H9 (cell line): ENCODE measurements around the gene SFN. TPM values are rescaled to one million over a fixed set of nuclear protein-coding genes. Genes with fewer than 3 reads are reported as not detected.

Experiments
- DNase-seq: peaks from one replicate; pipeline ENCODE4 v3.0.0-alpha.2; 2017
- H2AFZ ChIP-seq: one replicate; pipeline ENCODE4 v1.6.1; 2013; ENCODE audit warnings: mild to moderate bottlenecking, low read length, control low read depth, moderate library complexity
- H2AK5ac ChIP-seq: 2 replicates; pipeline ENCODE4 v1.6.1; 2013; ENCODE audit warnings: low read length, control low read depth, mixed read lengths; ENCODE audit not compliant: insufficient read length
- H2BK120ac ChIP-seq: one replicate; pipeline ENCODE4 v1.6.1; 2013; ENCODE audit warnings: low read depth, mild to moderate bottlenecking, low read length, control low read depth, inconsistent platforms; ENCODE audit not compliant: poor library complexity, severe bottlenecking
- H2BK12ac ChIP-seq: 2 replicates; pipeline ENCODE4 v1.6.1; 2013; ENCODE audit warnings: low read length, control low read depth, mixed read lengths, low read depth; ENCODE audit not compliant: insufficient read length
- H2BK15ac ChIP-seq: 2 replicates; pipeline ENCODE4 v1.6.1; 2013; ENCODE audit warnings: low read depth, low read length, control low read depth
- H2BK20ac ChIP-seq: one replicate; pipeline ENCODE4 v1.6.1; 2013; ENCODE audit warnings: low read depth, mild to moderate bottlenecking, low read length, control low read depth, inconsistent platforms; ENCODE audit not compliant: poor library complexity, severe bottlenecking
- H2BK5ac ChIP-seq: 2 replicates; pipeline ENCODE4 v1.6.1; 2013; ENCODE audit warnings: low read length, control low read depth, mixed read lengths; ENCODE audit not compliant: insufficient read length
- H3K14ac ChIP-seq: 2 replicates; pipeline ENCODE4 v1.6.1; 2013; ENCODE audit warnings: low read length, control low read depth; ENCODE audit not compliant: insufficient read depth
- H3K18ac ChIP-seq: 2 replicates; pipeline ENCODE4 v1.6.1; 2013; ENCODE audit warnings: low read depth, mild to moderate bottlenecking, mixed read lengths, low read length, control low read depth; ENCODE audit not compliant: insufficient read length
- H3K23ac ChIP-seq: 2 replicates; pipeline ENCODE4 v1.6.1; 2013; ENCODE audit warnings: low read length, control low read depth, mixed read lengths, low read depth; ENCODE audit not compliant: insufficient read length
- H3K23me2 ChIP-seq: 2 replicates; pipeline ENCODE4 v1.6.1; 2013; ENCODE audit warnings: low read depth, mild to moderate bottlenecking, mixed read lengths, low read length, control low read depth; ENCODE audit not compliant: insufficient read length, poor library complexity, severe bottlenecking
- H3K27ac ChIP-seq: 2 replicates; pipeline ENCODE4 v1.5.1; 2013; ENCODE audit warnings: low read length, control low read depth, mixed read lengths, low read depth; ENCODE audit not compliant: insufficient read length
- H3K27me3 ChIP-seq: 2 replicates; pipeline ENCODE4 v1.6.1; 2013; ENCODE audit warnings: low read length, control low read depth, inconsistent platforms; ENCODE audit not compliant: insufficient read depth
- H3K4ac ChIP-seq: 2 replicates; pipeline ENCODE4 v1.6.1; 2013; ENCODE audit warnings: low read depth, mild to moderate bottlenecking, control low read depth, inconsistent platforms, low read length, moderate library complexity
- H3K4me1 ChIP-seq: 2 replicates; pipeline ENCODE4 v1.6.1; 2013; ENCODE audit warnings: low read length, control low read depth, inconsistent platforms; ENCODE audit not compliant: insufficient read depth
- H3K4me2 ChIP-seq: 2 replicates; pipeline ENCODE4 v1.6.1; 2013; ENCODE audit warnings: low read length, control low read depth, mixed read lengths; ENCODE audit not compliant: insufficient read length, insufficient read depth
- H3K56ac ChIP-seq: 2 replicates; pipeline ENCODE4 v1.6.1; 2013; ENCODE audit warnings: low read depth, mild to moderate bottlenecking, mixed read lengths, low read length, control low read depth; ENCODE audit not compliant: insufficient read length
- H3K79me1 ChIP-seq: 2 replicates; pipeline ENCODE4 v1.6.1; 2013; ENCODE audit warnings: low read depth, mild to moderate bottlenecking, moderate library complexity, low read length, control low read depth, inconsistent platforms; ENCODE audit not compliant: insufficient read depth, poor library complexity, severe bottlenecking
- H3K79me2 ChIP-seq: 2 replicates; pipeline ENCODE4 v1.6.1; 2013; ENCODE audit warnings: low read length, control low read depth, inconsistent platforms; ENCODE audit not compliant: insufficient read depth
- H3K9ac ChIP-seq: 2 replicates; pipeline ENCODE4 v1.6.1; 2013; ENCODE audit warnings: low read length, control low read depth, mixed read lengths; ENCODE audit not compliant: insufficient read length; ENCODE audit errors: extremely low read depth
- H3K9me3 ChIP-seq: one replicate; pipeline ENCODE4 v1.6.1; 2013; ENCODE audit warnings: low read depth, low read length, inconsistent platforms; ENCODE audit not compliant: control insufficient read depth
- H3T11ph ChIP-seq: one replicate; pipeline ENCODE4 v1.6.1; 2013; ENCODE audit warnings: mild to moderate bottlenecking, low read length, control low read depth, inconsistent platforms
- H4K20me1 ChIP-seq: one replicate; pipeline ENCODE4 v1.6.1; 2013; ENCODE audit not compliant: control insufficient read depth, insufficient read length, insufficient read depth
- H4K5ac ChIP-seq: 2 replicates; pipeline ENCODE4 v1.6.1; 2013; ENCODE audit warnings: low read depth, mild to moderate bottlenecking, mixed read lengths, low read length, control low read depth; ENCODE audit not compliant: insufficient read length
- H4K8ac ChIP-seq: replicated peaks from 2 replicates; pipeline ENCODE4 v1.6.1; 2013; ENCODE audit warnings: low read length, control low read depth, mixed read lengths, low read depth; ENCODE audit not compliant: insufficient read length
- H4K91ac ChIP-seq: 2 replicates; pipeline ENCODE4 v1.6.1; 2013; ENCODE audit warnings: low read depth, mild to moderate bottlenecking, moderate library complexity, mixed read lengths, low read length, control low read depth; ENCODE audit not compliant: insufficient read length
- H3K27ac Mint-ChIP-seq, 3 experiments: 2 replicates in 2 of 3; 3 replicates in 1 of 3; pipeline ENCODE4 v1.8.0; 2020 to 2021; ENCODE audit warnings: mixed read lengths in 3 of 3, mild to moderate bottlenecking in 1 of 3, moderate library complexity in 1 of 3
- H3K27me3 Mint-ChIP-seq: 2 replicates; pipeline ENCODE4 v1.8.0; 2021; ENCODE audit warnings: low read depth, mild to moderate bottlenecking, moderate library complexity, mixed read lengths
- H3K36me3 Mint-ChIP-seq, 3 experiments: 2 replicates in 2 of 3; 3 replicates in 1 of 3; pipeline ENCODE4 v1.8.0; 2020 to 2021; ENCODE audit warnings: low read depth in 3 of 3, mixed read lengths in 3 of 3; ENCODE audit not compliant: insufficient read depth in 1 of 3
- H3K4me1 Mint-ChIP-seq, 2 experiments: 2 replicates each; pipeline ENCODE4 v1.8.0; 2020; ENCODE audit warnings: mixed read lengths in 2 of 2
- H3K4me3 Mint-ChIP-seq, 2 experiments: 2 replicates in 1 of 2; 3 replicates in 1 of 2; pipeline ENCODE4 v1.8.0; 2020 to 2021; ENCODE audit warnings: mild to moderate bottlenecking in 2 of 2, mixed read lengths in 2 of 2, moderate library complexity in 1 of 2
- H3K9me3 Mint-ChIP-seq, 2 experiments: 2 replicates in 1 of 2; 3 replicates in 1 of 2; pipeline ENCODE4 v1.8.0; 2020; ENCODE audit warnings: mild to moderate bottlenecking in 2 of 2, mixed read lengths in 2 of 2, moderate library complexity in 1 of 2
- WGBS: extraction: QIAGEN DNeasy Blood & Tissue Kit; methylation state at CpG from one replicate; pipeline ENCODE4 v1.1.7; 2013; ENCODE audit warnings: missing lambda C conversion rate, low lambda C conversion rate, mixed read lengths; ENCODE audit not compliant: insufficient read length; ENCODE audit errors: extremely low coverage; 5-methylcytosine and 5-hydroxymethylcytosine counted together
- total RNA-seq: library from RNA; stranded (reverse); gene quantifications from 2 replicates; pipeline ENCODE4 v1.2.1, GENCODE V29; 2021
- TF ChIP-seq, protein P1 (sequence below): fragments of 200-600 bp; sonication (generic); conservative IDR thresholded peaks from 3 replicates; pipeline ENCODE4 v1.8.0; 2021; ENCODE audit warnings: antibody characterized with exemption, mild to moderate bottlenecking

Gene SFN
- total RNA-seq, 1 experiment from 2014 or later, result 4.3 TPM

DNA sequence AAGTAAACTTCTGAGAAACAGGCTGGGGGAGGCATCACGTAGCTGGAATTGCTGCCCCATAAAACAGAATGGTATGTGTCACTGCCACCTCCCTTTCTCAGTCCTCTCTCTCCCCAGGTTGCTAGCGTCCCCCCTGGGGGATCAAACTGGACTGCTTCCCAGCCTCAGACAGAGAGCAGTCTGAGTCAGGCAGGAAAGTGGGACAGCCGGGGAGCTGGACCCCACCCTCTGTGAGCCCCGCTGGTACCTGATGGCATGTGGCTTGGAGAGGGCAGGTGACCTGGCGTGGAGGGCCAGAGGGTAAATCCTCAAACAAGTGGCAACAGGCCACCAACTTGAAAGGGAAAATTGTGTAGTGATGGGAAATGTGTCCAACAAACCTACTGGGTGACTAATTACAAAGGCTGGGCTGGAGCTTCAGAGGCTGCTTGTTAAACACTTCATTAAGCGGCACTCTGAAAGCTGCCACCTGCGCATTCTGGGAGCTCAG, 1.0 kb upstream of the SFN start:
- WGBS, result no CpG with 5 or more reads among the region's 7 CpGs
- Histone ChIP-seq H3K23me2 (peaks cover 4% of the 10 kb centered on the region), H3K18ac (no peak overlapping the region), H3K27me3 (no peaks in the 10 kb centered on the region; the same call in 1 of the 2 replicates), H2BK15ac (no peak overlapping the region), H4K20me1 (no peaks in the 10 kb centered on the region), H3K4me1 (no peaks in the 10 kb centered on the region; the same call in 1 of the 2 replicates), H2BK5ac (no peak overlapping the region), H2BK12ac (no peak overlapping the region), H3K79me1 (no peaks in the 10 kb centered on the region), H2AFZ (no peak overlapping the region), H3K4ac (no peak overlapping the region), H3K9me3 (no peaks in the 10 kb centered on the region), H4K8ac (no peak overlapping the region), H3K27ac (no peak overlapping the region), H3K23ac (no peak overlapping the region), H3K14ac (no peak overlapping the region), H2BK20ac (no peak overlapping the region), H2AK5ac (no peak overlapping the region), H4K91ac (no peak overlapping the region), H3K56ac (no peak overlapping the region), H3K79me2 (no peaks in the 10 kb centered on the region), H4K5ac (no peak overlapping the region), H3K9ac (no peak overlapping the region), H3T11ph (no peak overlapping the region), H2BK120ac (no peak overlapping the region), H3K4me2 (no peak overlapping the region)
- TF ChIP-seq, protein P1, sequence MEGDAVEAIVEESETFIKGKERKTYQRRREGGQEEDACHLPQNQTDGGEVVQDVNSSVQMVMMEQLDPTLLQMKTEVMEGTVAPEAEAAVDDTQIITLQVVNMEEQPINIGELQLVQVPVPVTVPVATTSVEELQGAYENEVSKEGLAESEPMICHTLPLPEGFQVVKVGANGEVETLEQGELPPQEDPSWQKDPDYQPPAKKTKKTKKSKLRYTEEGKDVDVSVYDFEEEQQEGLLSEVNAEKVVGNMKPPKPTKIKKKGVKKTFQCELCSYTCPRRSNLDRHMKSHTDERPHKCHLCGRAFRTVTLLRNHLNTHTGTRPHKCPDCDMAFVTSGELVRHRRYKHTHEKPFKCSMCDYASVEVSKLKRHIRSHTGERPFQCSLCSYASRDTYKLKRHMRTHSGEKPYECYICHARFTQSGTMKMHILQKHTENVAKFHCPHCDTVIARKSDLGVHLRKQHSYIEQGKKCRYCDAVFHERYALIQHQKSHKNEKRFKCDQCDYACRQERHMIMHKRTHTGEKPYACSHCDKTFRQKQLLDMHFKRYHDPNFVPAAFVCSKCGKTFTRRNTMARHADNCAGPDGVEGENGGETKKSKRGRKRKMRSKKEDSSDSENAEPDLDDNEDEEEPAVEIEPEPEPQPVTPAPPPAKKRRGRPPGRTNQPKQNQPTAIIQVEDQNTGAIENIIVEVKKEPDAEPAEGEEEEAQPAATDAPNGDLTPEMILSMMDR, result no peak
- Mint-ChIP-seq H3K36me3 (no peaks in the 10 kb centered on the region), H3K9me3 (no peaks in the 10 kb centered on the region), H3K4me1 (peaks cover 36 to 37% of the 10 kb centered on the region in 2 experiments), H3K4me3 (no peak overlapping the region), H3K27ac (peak overlapping the region in 2 of 3 experiments; percentile 1 to 44; a peak in 1 of 7 replicates), H3K27me3 (peaks cover 20% of the 10 kb centered on the region)
- no peak for DNase-seq
